SK-N-MC (cell line): ENCODE data around the gene FHIT.

Experiments used
- EZH2 ChIP-seq: fragments of 200-600 bp; sonication (generic); IDR thresholded peaks from one replicate; pipeline ENCODE4 v1.6.1; 2017; ENCODE audit warnings: antibody characterized with exemption
- FOXP2 ChIP-seq: optimal IDR thresholded peaks from 2 replicates; pipeline ENCODE3; 2011; ENCODE audit warnings: mild to moderate bottlenecking, moderate library complexity; ENCODE audit not compliant: insufficient read depth; ENCODE audit errors: extremely low read length, control extremely low read depth
- POLR2AphosphoS5 ChIP-seq: IDR thresholded peaks from 2 replicates; pipeline ENCODE4 v1.6.1; 2012; ENCODE audit warnings: mild to moderate bottlenecking, low read depth, low read length, borderline replicate concordance

- TF ChIP-seq FOXP2 (no peak), POLR2AphosphoS5 (no peak), EZH2 (no peak)
Measured at GRCh38 chr3:59836531-59836930, 1414.7 kb downstream of the FHIT start.
